H54 (cell line): Measurements from ENCODE around the gene LAP3.

Experiments
- DNase-seq: peaks from one replicate; pipeline ENCODE4 v3.0.0; 2011; ENCODE audit warnings: low spot score, mixed read lengths; ENCODE audit not compliant: insufficient read length
- FAIRE-seq: peaks from 3 replicates; lab custom pipeline; 2011; peaks lifted over from hg19 to GRCh38; lab: Jason Lieb, UNC
- POLR2A ChIP-seq: IDR thresholded peaks from 2 replicates; pipeline ENCODE4 v1.6.1; 2011; ENCODE audit warnings: low read depth, mild to moderate bottlenecking, low read length

LAP3 gene

DNA sequence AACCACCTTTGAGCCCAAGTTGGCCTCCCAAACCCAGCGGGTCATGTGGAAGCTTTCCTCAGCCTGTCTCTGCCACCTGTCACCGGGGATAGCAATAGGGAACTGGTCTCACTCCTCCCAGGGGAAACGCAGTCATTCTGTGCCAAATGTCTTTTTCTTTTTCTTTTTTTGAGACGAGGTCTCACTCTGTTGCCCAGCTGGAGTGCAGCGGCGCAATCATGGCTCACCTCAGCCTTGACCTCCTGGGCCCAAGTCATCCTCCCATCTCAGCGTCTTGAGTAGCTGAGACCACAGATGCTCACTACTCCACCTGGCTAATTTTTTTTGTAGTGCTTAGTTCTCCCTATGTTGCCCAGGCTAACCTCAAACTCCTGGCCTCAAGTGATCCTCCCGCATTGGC lies 77.7 kb downstream of the LAP3 start:
- TF ChIP-seq POLR2A: no peak
- DNase-seq: no peak
- FAIRE-seq: no peak

DNA sequence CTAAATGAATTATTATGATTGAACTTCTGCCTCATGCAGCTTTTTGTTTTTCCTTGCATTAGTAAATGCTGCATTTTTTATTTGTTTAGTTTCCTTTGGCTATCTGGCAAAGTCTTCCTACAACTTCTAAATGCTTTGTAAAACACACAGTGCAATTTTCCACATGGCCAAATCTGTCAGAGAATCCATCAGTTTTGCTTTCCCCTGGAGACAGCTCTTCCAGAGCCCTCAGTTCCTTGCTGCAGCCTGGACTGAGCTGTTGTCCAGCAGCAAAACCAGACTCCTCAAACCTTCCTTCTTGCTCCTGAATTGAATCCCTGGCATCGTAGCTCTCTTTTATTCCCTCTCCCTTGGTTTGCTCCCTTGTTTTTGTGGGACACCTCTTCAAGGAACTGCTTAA lies 80.1 kb downstream of the LAP3 start:
- no peak for TF ChIP-seq POLR2A
- FAIRE-seq (no peak), DNase-seq (no peak)
